ENCODE results near the gene VWA3A.

- no peak for TF ChIP-seq POLR2AphosphoS5 (IDR thresholded peaks at IDR 0.05; ENCODE audit: low read depth)
- no peak for TF ChIP-seq CTCF (IDR thresholded peaks at IDR 0.05; ENCODE audit: insufficient read depth, low read length)
These were observed 69.1 kb downstream of the VWA3A start for GRCh38 chr16:22161401-22161800.

Measured in HL-60 (cell line).